Stimulated activated naive B cell treated with anti-CD40 and anti-IgM and Interleukin-4, amounts not matched to agents 10 μg/mL and 1 μg/mL and 100 μg/mL, for 72 hours (primary cell): ENCODE results near the gene TTLL12.
A peak's percentile ranks its signal among the peaks of the same experiment; 100 is the strongest.

ENCODE experiments used
- ATAC-seq, 2 donors: fragments of 150-1000 bp; cut with Tn5 transposase; replicated peaks; 2 replicates each; pipeline ENCODE4 v1.10.0; 2021; ENCODE audit warnings: moderate library complexity in 1 of 2
- DNase-seq: peaks from one replicate; pipeline ENCODE4 v3.0.0; 2021
- H3K27ac Mint-ChIP-seq: one replicate; pipeline ENCODE4 v1.8.0; 2022; ENCODE audit warnings: mild to moderate bottlenecking, mixed read lengths
- H3K27me3 Mint-ChIP-seq, 2 donors: one replicate each; pipeline ENCODE4 v1.8.0; 2022; ENCODE audit warnings: mixed read lengths in 2 of 2
- H3K36me3 Mint-ChIP-seq, 2 donors: one replicate each; pipeline ENCODE4 v1.8.0; 2022; ENCODE audit warnings: mixed read lengths in 2 of 2, mild to moderate bottlenecking in 1 of 2
- H3K4me1 Mint-ChIP-seq, 2 donors: one replicate each; pipeline ENCODE4 v1.8.0; 2022; ENCODE audit warnings: mixed read lengths in 2 of 2, mild to moderate bottlenecking in 1 of 2
- H3K4me3 Mint-ChIP-seq, 2 donors: one replicate each; pipeline ENCODE4 v1.8.0; 2022; ENCODE audit warnings: mild to moderate bottlenecking in 2 of 2, mixed read lengths in 2 of 2, moderate library complexity in 1 of 2
- H3K9me3 Mint-ChIP-seq, 2 donors: one replicate each; pipeline ENCODE4 v1.8.0; 2022; ENCODE audit warnings: mixed read lengths in 2 of 2, mild to moderate bottlenecking in 1 of 2

Gene TTLL12

DNA sequence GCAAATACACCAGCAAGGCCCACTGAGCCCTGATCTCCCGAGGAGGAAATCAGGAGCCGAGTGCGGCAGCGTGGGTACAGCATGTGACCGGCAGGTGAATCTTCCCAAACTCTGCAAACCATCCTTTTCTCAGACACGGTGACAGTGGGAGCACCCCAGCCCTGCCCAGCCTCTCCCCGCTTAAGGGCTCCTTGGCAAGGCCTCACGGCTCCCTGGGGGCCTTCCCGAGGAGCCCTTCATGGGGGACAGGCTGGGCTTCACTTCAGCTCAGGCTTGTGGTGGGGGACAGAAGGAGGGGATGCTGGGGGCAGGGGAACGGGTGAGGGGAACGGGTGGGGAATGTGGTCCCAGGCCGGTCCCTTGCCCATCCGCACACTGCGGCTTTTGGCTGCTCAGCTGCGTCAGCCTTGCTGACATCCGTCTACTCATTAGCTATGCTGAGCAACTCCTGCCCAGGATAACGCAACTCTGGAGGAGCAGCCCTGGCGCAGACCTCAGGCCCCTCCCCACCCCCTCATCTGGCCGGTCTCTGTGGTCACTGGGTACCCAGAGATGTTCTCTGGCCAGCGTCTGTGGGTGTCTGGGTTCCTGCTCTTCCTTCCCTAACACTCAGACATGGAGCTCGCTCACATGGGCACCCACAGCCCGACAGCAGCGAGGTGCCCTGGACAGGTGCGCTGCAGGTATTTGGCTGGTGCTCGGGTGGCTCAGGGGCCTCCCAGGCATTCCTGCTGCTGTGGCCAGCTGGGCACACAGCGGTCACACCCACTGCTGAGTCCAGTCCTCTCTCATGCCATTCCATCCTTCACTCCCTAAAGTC lies 22.0 kb upstream of the TTLL12 start:
- ATAC-seq (no peak), DNase-seq (no peak)
- Mint-ChIP-seq H3K4me3 (no peak overlapping the region), H3K4me1 (peaks cover 3 to 11% of the 10 kb centered on the region in 2 donors), H3K27me3 (peaks cover 7 to 22% of the 10 kb centered on the region in 2 donors), H3K36me3 (no peaks in the 10 kb centered on the region), H3K27ac (no peak overlapping the region), H3K9me3 (no peaks in the 10 kb centered on the region)

DNA sequence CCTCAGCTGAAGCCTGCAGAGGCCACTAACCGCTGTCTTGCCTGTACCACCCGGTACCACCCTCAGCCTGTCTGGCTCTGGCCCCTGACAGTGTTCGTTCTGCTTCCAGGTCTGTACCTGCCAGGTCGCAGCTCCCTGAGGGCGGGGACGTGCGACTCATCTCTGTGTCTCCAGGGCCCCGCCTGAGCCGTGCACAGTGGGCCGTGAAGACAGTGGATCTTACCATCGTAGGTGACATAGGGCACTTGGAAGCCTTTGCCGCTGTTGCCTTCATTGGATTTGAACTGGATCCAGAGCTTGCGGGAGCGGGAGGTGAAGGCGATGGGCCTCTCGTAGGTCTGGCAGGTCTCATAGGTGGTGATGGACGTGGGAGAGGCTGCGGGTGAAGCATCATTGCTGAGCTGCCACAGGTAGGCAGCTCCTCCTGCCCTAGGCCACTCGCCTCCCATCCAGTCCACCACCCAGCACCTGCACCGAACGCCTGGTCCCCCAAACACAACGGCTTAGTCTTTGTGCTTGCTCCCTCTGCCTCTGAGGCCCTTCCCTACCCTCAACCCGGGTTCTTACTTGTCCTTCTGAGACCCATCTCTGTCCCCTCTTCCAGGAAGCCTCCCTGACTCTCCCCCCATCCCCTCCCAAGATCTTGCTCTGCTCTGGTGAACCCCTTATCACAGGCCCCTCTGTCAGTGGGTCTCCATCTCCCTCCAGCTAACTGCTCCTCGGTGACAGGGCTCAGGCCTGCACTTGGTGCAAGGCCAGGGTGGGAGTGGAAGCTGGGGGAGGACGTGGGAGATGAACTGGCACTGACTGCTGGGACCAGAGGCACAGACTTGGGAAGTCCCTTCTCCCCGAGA lies 21.1 kb upstream of the TTLL12 start:
- Mint-ChIP-seq H3K4me3 (no peak overlapping the region), H3K9me3 (no peaks in the 10 kb centered on the region), H3K27me3 (peaks cover 7 to 22% of the 10 kb centered on the region in 2 donors), H3K27ac (no peak overlapping the region), H3K36me3 (no peaks in the 10 kb centered on the region), H3K4me1 (peaks cover 3 to 11% of the 10 kb centered on the region in 2 donors)
- no peak for DNase-seq
- ATAC-seq, result no peak

DNA sequence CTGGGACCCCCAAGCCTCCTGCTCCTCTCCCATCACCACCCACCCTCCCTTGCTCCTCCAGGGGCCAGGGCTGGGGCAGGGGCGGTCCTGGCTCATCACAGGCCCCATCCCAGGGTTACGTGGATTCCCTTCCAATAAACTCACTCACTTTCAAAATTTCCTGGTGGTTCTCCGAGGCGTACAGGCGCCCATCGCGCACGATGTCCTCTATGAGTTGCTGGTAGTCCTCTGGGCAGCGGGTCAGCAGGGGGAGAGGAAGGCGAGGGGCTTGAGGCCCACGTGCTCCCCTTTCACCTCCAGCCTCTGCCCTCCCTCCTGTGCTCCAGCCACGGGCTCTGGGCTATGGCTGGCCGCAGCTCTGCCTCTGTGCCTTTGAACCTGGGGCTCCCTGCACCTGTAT lies 20.5 kb upstream of the TTLL12 start:
- no peak for ATAC-seq
- H3K9me3 Mint-ChIP-seq, result no peaks in the 10 kb centered on the region

DNA sequence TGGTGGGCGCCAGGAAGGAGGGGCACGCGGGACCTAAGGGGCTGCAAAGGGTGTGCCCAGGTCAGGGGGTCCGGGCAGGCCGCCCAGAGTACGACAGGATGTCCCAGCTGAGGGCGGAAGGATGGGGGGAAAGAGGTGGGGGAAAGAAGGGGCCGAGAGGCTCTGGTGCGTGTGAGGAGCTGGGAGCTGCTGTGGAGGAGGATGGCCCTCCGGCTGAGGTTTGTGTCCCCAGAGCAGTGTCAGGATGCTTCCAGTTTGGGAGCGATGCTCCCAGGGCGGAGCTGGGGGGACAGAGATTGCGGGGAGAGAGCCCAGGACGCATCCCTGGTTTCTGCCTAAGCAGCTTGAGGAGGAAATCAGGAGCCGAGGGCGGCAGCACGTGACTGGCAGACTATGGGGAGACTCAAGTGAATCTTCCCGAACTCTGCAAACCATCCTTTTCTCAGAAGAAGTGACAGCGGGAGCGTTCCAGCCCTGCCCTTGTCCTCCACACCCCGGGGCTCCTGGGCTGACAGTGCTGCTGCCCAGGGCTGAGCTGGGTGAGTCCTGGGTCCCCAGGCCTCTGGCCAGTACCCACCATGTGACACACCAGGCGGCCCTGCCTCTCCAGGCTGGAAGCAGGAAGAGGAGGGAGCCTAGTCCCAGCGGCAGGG lies 19.7 kb upstream of the TTLL12 start:
- DNase-seq (no peak), ATAC-seq (peak; percentile 12 to 23)
- Mint-ChIP-seq H3K36me3 (no peaks in the 10 kb centered on the region), H3K4me1 (peaks cover 3 to 11% of the 10 kb centered on the region in 2 donors), H3K9me3 (no peaks in the 10 kb centered on the region), H3K4me3 (no peak overlapping the region), H3K27ac (no peak overlapping the region), H3K27me3 (peaks cover 7 to 15% of the 10 kb centered on the region in 2 donors)

More for the DNA sequence above, 20.5 kb upstream of the TTLL12 start:
- DNase-seq, result no peak
- Mint-ChIP-seq H3K27ac (no peak overlapping the region), H3K4me3 (no peak overlapping the region), H3K4me1 (peaks cover 3 to 11% of the 10 kb centered on the region in 2 donors), H3K27me3 (peaks cover 7 to 22% of the 10 kb centered on the region in 2 donors), H3K36me3 (no peaks in the 10 kb centered on the region)

DNA sequence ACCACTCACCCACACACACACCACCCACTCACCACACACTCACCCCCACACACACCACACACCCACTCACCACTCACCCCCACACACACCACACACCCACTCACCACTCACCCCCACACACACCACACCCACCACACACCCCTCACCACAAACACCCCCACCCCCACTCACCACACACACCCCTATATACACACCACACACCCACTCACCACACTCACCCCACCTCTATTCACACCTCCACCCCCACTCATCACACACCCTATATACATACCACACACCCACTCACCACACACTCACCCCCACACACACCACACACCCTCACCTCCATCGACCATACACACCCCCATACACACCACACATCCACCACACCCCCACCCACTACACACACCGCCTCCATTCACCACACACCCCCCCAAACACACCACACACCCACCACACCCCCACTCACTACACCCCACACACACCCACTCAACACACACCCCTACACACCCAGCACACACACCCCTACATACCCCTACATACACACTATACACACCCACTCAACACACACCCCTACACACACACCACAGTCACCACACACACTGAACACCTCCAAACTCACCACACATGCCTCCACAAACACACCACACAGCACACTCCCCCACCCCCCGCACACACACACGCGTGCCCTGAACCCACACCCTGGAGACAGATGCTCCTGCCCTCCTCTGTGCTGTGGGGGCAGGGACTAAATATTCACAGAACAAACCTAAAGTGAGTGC lies 19.0 kb upstream of the TTLL12 start:
- Mint-ChIP-seq H3K36me3 (no peaks in the 10 kb centered on the region), H3K27ac (no peak overlapping the region), H3K4me3 (no peak overlapping the region), H3K4me1 (peaks cover 3 to 11% of the 10 kb centered on the region in 2 donors), H3K9me3 (no peaks in the 10 kb centered on the region), H3K27me3 (peaks cover 7 to 14% of the 10 kb centered on the region in 2 donors)
- ATAC-seq (peak; percentile 33 to 51), DNase-seq (no peak)

DNA sequence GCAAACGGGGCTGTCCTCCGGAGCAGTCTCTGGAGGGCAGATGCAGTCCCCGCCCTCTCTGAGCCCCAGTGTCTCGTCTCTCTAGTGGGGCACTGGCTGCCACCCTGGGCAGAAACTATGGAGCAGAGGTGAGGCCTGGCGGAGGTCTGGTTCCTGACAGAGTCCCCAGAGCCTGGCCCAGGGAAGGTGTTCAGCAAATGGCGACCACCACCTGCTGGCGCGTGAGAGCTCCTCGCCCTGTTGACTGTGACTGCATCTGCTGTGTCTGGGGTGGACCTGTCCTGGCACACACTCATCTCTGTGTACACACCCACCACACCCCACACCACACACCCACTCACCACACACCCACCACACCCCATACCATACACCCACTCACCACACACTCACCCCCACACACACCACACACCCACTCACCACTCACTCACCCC lies 18.3 kb upstream of the TTLL12 start:
- Mint-ChIP-seq H3K9me3 (no peaks in the 10 kb centered on the region), H3K27me3 (peaks cover 10 to 14% of the 10 kb centered on the region in 2 donors), H3K36me3 (no peaks in the 10 kb centered on the region), H3K4me1 (peaks cover 3 to 11% of the 10 kb centered on the region in 2 donors), H3K4me3 (no peak overlapping the region), H3K27ac (no peak overlapping the region)
- DNase-seq, result no peak
- ATAC-seq, result no peak

DNA sequence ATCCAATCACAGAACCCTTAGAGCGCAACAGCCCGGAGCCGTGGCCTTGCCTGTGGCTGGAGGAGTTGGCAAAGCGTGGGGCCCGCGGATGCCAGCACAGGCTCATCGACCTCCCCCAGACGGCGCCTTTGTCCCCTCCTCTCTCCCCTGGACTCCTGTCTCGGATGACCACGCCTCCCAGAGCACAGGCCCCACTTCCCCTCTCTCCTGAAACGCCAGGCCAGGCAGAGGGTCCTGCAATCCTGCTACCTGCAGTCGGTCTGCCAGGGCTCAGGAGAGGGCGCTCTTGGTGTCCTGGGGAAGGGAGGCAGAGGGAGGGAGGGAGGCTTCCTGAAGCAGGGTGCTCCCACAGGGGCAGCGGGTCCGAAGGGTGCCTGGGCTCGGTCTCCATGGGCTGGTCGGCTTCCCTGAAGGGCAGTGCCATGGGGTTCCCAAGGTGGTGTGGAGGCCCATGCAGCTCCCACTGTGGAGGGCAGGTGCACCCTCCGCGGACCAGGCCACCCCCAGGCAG lies 16.6 kb upstream of the TTLL12 start:
- no peak for DNase-seq
- no peak overlapping the region for H3K27ac Mint-ChIP-seq
- ATAC-seq, result no peak
- H3K4me3 Mint-ChIP-seq, result no peak overlapping the region
- peaks cover 20 to 26% of the 10 kb centered on the region in 2 donors for H3K27me3 Mint-ChIP-seq
- H3K4me1 Mint-ChIP-seq, result peaks cover 3 to 11% of the 10 kb centered on the region in 2 donors
- H3K9me3 Mint-ChIP-seq, result no peaks in the 10 kb centered on the region
- H3K36me3 Mint-ChIP-seq, result no peaks in the 10 kb centered on the region

DNA sequence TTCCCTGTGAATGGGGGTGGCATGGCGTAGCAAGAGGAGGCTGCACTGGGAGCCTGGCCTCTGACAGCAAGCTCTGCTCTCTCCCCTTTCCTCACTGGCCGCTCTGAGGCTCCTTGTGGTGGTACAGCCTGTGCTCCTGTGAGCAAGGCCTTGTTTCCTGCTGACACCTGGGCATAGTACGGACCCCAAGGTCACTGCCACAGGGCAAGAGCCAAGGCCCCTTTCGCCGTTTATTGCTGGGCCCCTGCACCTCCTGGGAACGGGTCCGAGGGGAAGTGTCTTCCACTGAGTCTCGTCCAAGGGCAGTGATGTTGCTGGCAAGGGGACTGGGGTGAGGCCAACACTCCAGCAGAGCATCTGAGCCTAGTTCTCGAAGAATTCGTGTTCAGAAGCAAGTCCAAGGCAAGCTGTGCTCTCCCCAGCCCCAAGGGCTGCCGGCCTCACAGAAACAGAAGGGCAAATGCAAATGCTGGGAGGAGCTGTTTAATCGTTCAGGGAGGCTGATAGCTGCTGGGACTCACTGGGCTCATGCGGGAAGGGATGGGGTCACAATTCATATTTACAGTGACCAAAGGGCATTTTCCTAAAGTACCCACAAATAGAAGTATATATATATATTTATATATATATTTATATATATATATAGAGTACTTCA lies 15.9 kb upstream of the TTLL12 start:
- Mint-ChIP-seq H3K27me3 (peaks cover 25 to 27% of the 10 kb centered on the region in 2 donors), H3K27ac (no peak overlapping the region), H3K36me3 (no peaks in the 10 kb centered on the region), H3K4me3 (no peak overlapping the region), H3K4me1 (peaks cover 3 to 11% of the 10 kb centered on the region in 2 donors), H3K9me3 (no peaks in the 10 kb centered on the region)
- DNase-seq (no peak), ATAC-seq (no peak)

DNA sequence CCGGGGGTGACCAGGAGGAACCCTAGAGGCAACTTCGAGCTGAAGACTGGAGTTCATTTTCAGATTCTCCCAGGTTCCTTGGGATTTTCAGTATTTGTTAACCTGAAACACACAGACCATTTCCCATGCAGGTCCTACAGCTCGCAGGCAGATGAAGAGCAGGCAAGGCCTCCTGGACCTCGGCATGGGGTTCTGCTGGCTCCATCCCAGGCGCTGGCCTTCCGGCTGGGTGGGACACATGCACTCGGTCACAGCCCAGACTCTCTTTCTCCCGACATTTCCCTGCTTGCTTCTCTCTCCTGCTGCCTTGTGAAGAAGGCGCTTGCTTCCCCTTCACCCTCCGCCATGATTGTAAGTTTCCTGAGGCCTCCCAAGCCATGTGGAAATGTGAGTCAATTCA lies 15.4 kb upstream of the TTLL12 start:
- Mint-ChIP-seq H3K27ac (no peak overlapping the region), H3K36me3 (no peaks in the 10 kb centered on the region), H3K4me3 (no peak overlapping the region), H3K4me1 (peaks cover 3 to 11% of the 10 kb centered on the region in 2 donors), H3K9me3 (no peaks in the 10 kb centered on the region), H3K27me3 (peaks cover 25 to 26% of the 10 kb centered on the region in 2 donors)
- ATAC-seq, result no peak
- DNase-seq, result no peak

DNA sequence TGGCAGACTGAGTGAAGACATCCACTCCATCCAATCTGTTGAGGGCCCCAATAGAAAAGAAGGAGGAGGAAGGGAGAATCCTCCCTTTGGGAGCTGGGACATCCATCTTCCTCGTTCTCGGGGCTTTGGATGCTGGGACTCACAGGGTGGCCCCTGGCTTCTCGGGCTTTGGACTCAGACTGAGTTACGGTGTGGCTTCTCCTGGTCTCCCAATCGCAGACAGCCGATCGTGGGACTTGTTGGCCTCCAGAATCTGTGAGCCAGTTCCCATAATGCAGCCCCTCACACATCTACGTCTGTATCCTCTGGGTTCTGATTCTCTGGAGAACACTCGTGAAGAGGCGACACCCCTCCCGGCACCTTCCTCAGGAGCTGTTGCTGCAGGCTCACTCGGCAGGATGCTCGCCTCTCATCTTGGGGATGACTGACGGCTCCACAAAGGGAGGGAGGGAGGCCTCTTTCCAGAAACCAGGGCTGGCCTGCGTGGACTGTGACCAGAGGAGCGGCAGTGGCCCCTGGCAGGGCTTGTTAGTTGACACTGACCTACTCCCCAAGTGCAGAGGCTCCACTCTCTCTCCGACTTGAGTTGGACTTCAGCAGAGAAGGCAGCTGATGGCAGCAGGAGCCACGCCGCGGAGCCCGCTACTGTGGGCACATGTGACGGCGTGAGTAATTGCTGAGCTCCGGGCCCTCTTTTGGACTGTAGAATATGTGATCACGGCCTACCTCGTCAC lies 14.7 kb upstream of the TTLL12 start:
- Mint-ChIP-seq H3K9me3 (no peaks in the 10 kb centered on the region), H3K4me1 (peaks cover 3 to 8% of the 10 kb centered on the region in 2 donors), H3K27ac (no peak overlapping the region), H3K36me3 (no peaks in the 10 kb centered on the region), H3K4me3 (no peak overlapping the region), H3K27me3 (peaks cover 26 to 29% of the 10 kb centered on the region in 2 donors)
- DNase-seq (no peak), ATAC-seq (no peak)

DNA sequence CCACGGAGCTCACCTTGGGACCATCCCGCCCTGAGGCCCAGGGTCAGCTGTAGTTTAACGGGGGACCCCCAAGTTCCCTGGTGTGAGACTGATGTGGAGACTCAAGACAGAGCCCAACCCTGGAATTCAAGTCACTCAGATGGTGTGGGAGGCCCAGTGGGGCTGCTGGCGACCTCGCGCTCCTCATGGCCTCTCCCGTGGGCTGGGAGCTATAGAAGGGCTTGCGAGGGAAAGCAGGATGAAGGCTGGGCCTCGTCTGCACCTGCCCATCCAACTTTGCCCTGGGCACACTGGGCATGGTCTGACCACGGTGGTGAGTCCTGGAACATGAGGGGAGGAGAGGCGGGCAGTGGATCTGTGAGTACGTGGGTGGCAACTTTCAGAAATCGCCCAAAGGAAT lies 13.6 kb upstream of the TTLL12 start:
- Mint-ChIP-seq H3K4me3 (no peak overlapping the region), H3K27ac (no peak overlapping the region), H3K36me3 (no peaks in the 10 kb centered on the region), H3K4me1 (no peaks in the 10 kb centered on the region), H3K27me3 (peaks cover 28 to 29% of the 10 kb centered on the region in 2 donors), H3K9me3 (no peaks in the 10 kb centered on the region)
- ATAC-seq (no peak), DNase-seq (no peak)

DNA sequence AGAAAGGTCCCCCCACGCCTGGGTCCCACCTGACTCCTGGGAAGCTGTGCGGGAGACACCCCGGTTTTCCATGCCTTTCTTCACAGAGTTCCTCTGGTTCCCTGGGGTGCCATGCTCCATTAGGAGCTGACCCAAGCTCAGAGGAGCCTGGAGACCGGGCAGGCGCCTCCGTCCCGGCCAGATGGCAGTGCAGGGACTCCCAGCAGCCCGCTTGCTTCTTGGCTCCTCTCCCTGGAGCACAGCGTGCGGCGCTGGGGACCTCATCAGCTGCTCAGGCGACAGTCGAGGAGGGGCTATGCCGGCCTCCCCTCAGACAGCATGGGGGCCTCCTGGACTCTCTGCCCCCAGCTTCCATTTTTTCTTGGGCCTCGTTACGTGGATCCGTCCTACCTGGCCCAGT lies 13.1 kb upstream of the TTLL12 start:
- no peaks in the 10 kb centered on the region for H3K9me3 Mint-ChIP-seq
- H3K4me1 Mint-ChIP-seq, result no peaks in the 10 kb centered on the region
- ATAC-seq (no peak), DNase-seq (no peak)
- H3K4me3 Mint-ChIP-seq, result no peak overlapping the region
- peaks cover 29% of the 10 kb centered on the region in 2 donors for H3K27me3 Mint-ChIP-seq
- no peak overlapping the region for H3K27ac Mint-ChIP-seq
- no peaks in the 10 kb centered on the region for H3K36me3 Mint-ChIP-seq

DNA sequence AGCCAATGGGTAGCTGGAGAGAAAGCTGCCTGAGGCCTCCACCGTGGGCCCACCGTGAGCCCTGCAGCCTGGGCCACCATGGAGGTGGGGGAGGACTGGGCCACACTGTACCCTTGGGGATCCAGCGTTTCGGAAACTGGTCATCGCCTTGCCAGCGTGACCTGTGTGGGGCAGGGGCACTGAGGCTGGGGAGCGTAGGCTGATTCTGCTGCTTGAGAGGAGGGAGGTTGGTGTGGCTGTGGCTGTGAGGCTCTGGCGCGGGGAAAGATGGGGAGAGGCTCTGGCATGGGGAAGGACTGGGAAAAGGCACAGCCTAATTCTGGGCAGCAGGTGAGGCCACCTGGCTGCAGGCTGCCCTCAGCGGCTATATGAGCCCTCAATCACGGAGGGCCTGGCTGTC lies 12.6 kb upstream of the TTLL12 start:
- peaks cover 29% of the 10 kb centered on the region in 2 donors for H3K27me3 Mint-ChIP-seq
- H3K4me1 Mint-ChIP-seq, result no peaks in the 10 kb centered on the region
- DNase-seq, result no peak
- H3K27ac Mint-ChIP-seq, result no peak overlapping the region
- no peaks in the 10 kb centered on the region for H3K9me3 Mint-ChIP-seq
- no peak overlapping the region for H3K4me3 Mint-ChIP-seq
- H3K36me3 Mint-ChIP-seq, result no peaks in the 10 kb centered on the region
- ATAC-seq, result no peak
